GM12891 (cell line): ENCODE data around the gene PPP4R3A.

Experiments used
- POLR2A ChIP-seq: IDR thresholded peaks from 2 replicates; pipeline ENCODE4 v1.6.1; 2011; ENCODE audit warnings: low read depth, low read length, control low read depth
- POLR2AphosphoS5 ChIP-seq: IDR thresholded peaks from 2 replicates; pipeline ENCODE4 v1.6.1; 2011; ENCODE audit warnings: low read depth, low read length, control low read depth

- TF ChIP-seq POLR2A, result no peak
- TF ChIP-seq POLR2AphosphoS5, result no peak
These were observed 13.3 kb downstream of the PPP4R3A start for GRCh38 chr14:91496790-91497189.
